Activated T-helper 17 cell treated with anti-CD3 and anti-CD28 coated beads, Interleukin-2, amount 50 U/mL, for 72 hours (primary cell): Measurements from ENCODE around the gene ATP6V0B. TPM values are rescaled to one million over a fixed set of nuclear protein-coding genes. Genes with fewer than 3 reads are reported as not detected.
A peak's percentile ranks its signal among the peaks of the same experiment; 100 is the strongest.

ENCODE experiments used
- ATAC-seq: fragments of 150-1000 bp; cut with Tn5 transposase; replicated peaks from 2 replicates; pipeline ENCODE4 v1.10.0; 2021; ENCODE audit warnings: mild to moderate bottlenecking, moderate library complexity
- H3K27ac Mint-ChIP-seq: one replicate; pipeline ENCODE4 v1.8.0; 2022; ENCODE audit warnings: mixed read lengths
- H3K27me3 Mint-ChIP-seq: one replicate; pipeline ENCODE4 v1.8.0; 2022; ENCODE audit warnings: mixed read lengths
- H3K36me3 Mint-ChIP-seq: one replicate; pipeline ENCODE4 v1.8.0; 2022; ENCODE audit warnings: low read depth, mild to moderate bottlenecking, mixed read lengths
- H3K4me1 Mint-ChIP-seq: one replicate; pipeline ENCODE4 v1.8.0; 2022; ENCODE audit warnings: mixed read lengths
- H3K4me3 Mint-ChIP-seq: one replicate; pipeline ENCODE4 v1.8.0; 2022; ENCODE audit warnings: mild to moderate bottlenecking, mixed read lengths
- H3K9me3 Mint-ChIP-seq: one replicate; pipeline ENCODE4 v1.8.0; 2022; ENCODE audit warnings: mixed read lengths
- total RNA-seq, 2 donors: library from RNA; stranded (reverse); gene quantifications; one replicate each; pipeline ENCODE4 v1.2.3, GENCODE V29; 2022

Gene ATP6V0B
- total RNA-seq, 2 donors from 2014 or later: 80.1 to 183 TPM

DNA sequence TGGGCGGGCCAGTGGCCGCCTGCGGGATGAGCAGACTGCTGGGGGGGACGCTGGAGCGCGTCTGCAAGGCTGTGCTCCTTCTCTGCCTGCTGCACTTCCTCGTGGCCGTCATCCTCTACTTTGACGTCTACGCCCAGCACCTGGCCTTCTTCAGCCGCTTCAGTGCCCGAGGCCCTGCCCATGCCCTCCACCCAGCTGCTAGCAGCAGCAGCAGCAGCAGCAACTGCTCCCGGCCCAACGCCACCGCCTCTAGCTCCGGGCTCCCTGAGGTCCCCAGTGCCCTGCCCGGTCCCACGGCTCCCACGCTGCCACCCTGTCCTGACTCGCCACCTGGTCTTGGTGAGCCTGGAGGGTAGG lies 6.4 kb downstream of the ATP6V0B start:
- peaks cover 52% of the 10 kb centered on the region for H3K36me3 Mint-ChIP-seq
- peak overlapping the region; percentile 83 for H3K4me3 Mint-ChIP-seq

DNA sequence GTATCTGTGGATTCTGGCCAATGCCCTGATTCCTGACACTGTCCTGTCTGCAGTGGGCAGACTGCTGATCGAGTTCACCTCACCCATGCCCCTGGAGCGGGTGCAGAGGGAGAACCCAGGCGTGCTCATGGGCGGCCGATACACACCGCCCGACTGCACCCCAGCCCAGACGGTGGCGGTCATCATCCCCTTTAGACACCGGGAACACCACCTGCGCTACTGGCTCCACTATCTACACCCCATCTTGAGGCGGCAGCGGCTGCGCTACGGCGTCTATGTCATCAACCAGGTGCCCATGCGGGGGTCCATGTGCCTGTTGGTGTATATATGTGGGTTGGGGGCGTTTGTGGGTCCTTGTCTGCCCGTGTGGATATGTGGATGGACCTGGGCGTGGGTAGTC lies 6.9 kb downstream of the ATP6V0B start:
- no peaks in the 10 kb centered on the region for H3K9me3 Mint-ChIP-seq
- no peak overlapping the region for H3K4me3 Mint-ChIP-seq
- H3K36me3 Mint-ChIP-seq: peaks cover 47% of the 10 kb centered on the region
- H3K4me1 Mint-ChIP-seq: peaks cover 34% of the 10 kb centered on the region
- no peak for ATAC-seq
- H3K27ac Mint-ChIP-seq: no peak overlapping the region
- no peaks in the 10 kb centered on the region for H3K27me3 Mint-ChIP-seq

More for the DNA sequence above, 6.4 kb downstream of the ATP6V0B start:
- no peaks in the 10 kb centered on the region for H3K9me3 Mint-ChIP-seq
- peak overlapping the region; percentile 40 for H3K27ac Mint-ChIP-seq
- ATAC-seq: no peak
- H3K27me3 Mint-ChIP-seq: no peaks in the 10 kb centered on the region
- H3K4me1 Mint-ChIP-seq: peaks cover 40% of the 10 kb centered on the region

DNA sequence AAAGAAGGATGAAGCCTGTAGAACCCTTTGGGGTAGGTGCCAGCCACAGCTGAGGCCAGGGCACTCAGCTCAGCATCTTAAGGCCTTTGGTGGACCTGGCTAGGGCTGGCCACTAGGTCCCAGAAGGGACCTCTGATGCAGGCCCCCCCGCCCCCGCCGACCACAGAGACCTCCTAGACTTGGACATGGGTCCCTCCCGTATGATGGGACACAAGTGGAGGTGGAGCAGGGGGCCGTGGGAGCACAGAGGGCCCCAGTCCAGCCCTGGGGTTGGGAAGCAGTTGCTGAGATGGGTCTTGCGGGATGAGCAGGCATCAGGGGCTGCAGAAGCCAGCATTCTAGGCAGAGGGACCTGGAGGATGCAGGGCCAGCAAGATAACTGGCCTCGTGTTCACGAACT lies 7.5 kb downstream of the ATP6V0B start:
- no peak overlapping the region for H3K27ac Mint-ChIP-seq
- no peak for ATAC-seq
- H3K36me3 Mint-ChIP-seq: peaks cover 41% of the 10 kb centered on the region
- H3K9me3 Mint-ChIP-seq: no peaks in the 10 kb centered on the region
- peaks cover 28% of the 10 kb centered on the region for H3K4me1 Mint-ChIP-seq
- H3K27me3 Mint-ChIP-seq: no peaks in the 10 kb centered on the region
- no peak overlapping the region for H3K4me3 Mint-ChIP-seq

DNA sequence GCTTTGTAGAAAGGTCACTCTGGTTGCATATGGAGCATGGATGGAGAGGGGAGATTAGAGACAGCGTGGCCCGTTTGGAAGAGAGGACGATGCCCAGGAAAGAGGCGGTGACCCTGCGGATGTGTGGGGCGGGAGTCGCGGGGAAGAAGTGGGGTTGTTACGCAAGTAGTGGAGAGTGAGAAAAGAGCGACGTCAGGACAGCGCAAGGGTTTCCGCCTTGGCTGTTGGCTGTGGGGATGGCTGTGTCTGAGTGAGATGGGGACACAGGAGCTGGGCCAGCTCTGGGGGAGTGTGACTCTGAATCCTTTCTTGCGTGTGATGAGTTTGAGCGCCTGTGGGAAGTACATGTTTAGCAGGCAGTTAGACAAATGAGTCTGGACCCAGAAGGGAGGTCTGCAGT lies 8.0 kb downstream of the ATP6V0B start:
- ATAC-seq: no peak
- no peaks in the 10 kb centered on the region for H3K27me3 Mint-ChIP-seq
- H3K27ac Mint-ChIP-seq: no peak overlapping the region
- H3K36me3 Mint-ChIP-seq: peaks cover 35% of the 10 kb centered on the region
- peaks cover 23% of the 10 kb centered on the region for H3K4me1 Mint-ChIP-seq
- H3K9me3 Mint-ChIP-seq: no peaks in the 10 kb centered on the region
- no peak overlapping the region for H3K4me3 Mint-ChIP-seq

DNA sequence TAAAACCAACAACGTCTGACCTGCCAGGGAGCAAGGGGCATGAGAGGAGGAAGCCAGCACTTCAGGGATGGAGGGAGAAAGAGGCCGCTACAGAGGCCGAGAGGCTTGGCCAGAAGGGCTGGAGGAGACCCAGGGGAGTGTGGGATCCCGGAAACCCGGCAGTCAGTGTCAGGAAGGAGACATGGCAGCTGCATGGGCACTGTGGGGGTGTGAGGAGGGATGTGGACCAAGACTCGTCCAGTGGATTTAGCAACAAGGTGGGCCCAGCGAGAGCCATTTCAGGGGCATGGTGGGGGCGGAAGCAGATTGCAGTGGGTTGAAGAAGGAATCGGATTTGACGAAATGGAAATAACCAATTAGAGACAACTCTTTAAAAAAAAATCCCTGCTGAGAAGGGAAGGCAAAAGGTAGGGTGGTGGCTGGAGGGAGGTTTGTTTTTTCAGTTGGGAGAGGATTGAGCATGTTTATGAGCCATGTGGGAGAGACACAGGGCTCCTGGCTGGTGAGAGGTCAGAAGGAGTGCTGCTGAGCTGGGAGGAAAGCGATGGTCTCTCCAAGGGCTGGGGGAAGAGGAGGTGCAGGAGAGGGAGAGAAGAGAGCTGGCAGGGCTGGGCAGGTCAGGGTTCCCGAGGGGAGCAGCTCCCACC lies 8.6 kb downstream of the ATP6V0B start:
- H3K36me3 Mint-ChIP-seq: peaks cover 30% of the 10 kb centered on the region
- no peak overlapping the region for H3K4me3 Mint-ChIP-seq
- ATAC-seq: no peak
- no peaks in the 10 kb centered on the region for H3K27me3 Mint-ChIP-seq
- H3K4me1 Mint-ChIP-seq: peaks cover 17% of the 10 kb centered on the region
- peak overlapping the region; percentile 27 for H3K27ac Mint-ChIP-seq
- H3K9me3 Mint-ChIP-seq: no peaks in the 10 kb centered on the region

DNA sequence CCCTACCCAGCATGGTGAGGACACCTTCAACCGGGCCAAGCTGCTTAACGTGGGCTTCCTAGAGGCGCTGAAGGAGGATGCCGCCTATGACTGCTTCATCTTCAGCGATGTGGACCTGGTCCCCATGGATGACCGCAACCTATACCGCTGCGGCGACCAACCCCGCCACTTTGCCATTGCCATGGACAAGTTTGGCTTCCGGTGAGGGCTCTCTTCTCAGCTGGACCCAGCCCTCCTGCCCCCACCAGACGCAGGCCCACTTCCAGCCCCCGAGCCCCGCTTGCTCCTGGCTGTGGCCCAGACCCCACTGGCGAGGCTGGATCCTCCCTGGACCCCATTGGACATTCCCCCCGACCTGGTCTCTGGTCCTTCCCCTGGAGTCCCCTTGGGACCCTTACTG lies 10.1 kb downstream of the ATP6V0B start:
- Mint-ChIP-seq H3K27ac (no peak overlapping the region), H3K4me1 (peaks cover 16% of the 10 kb centered on the region), H3K27me3 (no peaks in the 10 kb centered on the region), H3K9me3 (no peaks in the 10 kb centered on the region), H3K36me3 (peaks cover 23% of the 10 kb centered on the region), H3K4me3 (no peak overlapping the region)
- ATAC-seq: no peak

DNA sequence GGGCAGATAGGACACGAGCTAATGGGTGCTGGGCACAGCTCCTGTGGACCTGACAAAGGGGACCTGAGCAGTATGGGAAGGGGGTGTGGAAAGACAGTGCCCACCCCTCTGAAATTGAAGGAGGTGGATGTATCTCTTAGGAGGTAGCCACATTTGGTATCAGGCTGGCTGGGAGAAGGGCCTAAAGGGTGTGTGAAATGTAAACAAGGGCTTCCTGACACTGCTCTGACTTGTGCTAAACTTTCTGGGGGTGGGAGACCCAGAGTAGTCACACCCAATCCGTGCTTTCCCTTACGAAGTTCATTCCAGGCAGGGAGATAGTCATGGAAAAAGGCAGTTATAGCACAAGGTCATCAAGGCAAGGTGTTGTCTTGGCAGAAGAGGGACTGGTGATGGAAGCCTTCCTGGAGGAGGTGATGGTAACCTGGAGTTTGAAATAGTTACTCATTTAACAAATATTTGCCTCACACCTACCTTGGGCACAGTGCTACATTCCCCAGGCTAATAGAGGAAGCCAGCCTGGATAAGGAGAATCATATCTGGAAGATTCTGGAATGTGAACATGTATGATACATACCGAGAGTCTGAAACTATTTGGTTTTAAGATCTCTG lies 11.3 kb downstream of the ATP6V0B start:
- Mint-ChIP-seq H3K27ac (no peak overlapping the region), H3K4me1 (peaks cover 10% of the 10 kb centered on the region), H3K36me3 (peaks cover 20% of the 10 kb centered on the region), H3K4me3 (no peak overlapping the region), H3K27me3 (no peaks in the 10 kb centered on the region), H3K9me3 (no peaks in the 10 kb centered on the region)
- ATAC-seq: no peak

DNA sequence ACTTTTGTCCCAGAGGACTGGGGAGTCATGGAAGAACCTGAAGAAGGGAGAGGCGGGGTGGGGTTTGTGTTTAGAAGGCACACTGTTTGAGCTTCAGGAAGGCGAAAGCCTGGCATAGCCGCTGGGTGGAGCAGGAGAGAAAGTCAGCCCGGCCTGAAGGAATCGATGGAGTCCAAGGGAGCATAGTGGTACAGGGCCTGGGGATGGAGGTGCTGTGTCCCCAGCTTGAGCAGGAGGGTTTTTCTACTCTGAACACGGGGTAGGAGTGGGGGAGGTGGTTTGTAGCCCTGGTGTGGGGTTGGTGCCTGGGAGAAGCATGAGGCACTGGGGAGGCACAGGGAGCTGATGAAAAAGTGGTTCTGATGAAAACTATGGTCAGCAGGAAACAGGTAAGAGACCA lies 12.0 kb downstream of the ATP6V0B start:
- Mint-ChIP-seq H3K4me1 (peaks cover 10% of the 10 kb centered on the region), H3K27ac (no peak overlapping the region), H3K27me3 (no peaks in the 10 kb centered on the region), H3K9me3 (no peaks in the 10 kb centered on the region), H3K4me3 (no peak overlapping the region), H3K36me3 (peaks cover 20% of the 10 kb centered on the region)
- no peak for ATAC-seq

DNA sequence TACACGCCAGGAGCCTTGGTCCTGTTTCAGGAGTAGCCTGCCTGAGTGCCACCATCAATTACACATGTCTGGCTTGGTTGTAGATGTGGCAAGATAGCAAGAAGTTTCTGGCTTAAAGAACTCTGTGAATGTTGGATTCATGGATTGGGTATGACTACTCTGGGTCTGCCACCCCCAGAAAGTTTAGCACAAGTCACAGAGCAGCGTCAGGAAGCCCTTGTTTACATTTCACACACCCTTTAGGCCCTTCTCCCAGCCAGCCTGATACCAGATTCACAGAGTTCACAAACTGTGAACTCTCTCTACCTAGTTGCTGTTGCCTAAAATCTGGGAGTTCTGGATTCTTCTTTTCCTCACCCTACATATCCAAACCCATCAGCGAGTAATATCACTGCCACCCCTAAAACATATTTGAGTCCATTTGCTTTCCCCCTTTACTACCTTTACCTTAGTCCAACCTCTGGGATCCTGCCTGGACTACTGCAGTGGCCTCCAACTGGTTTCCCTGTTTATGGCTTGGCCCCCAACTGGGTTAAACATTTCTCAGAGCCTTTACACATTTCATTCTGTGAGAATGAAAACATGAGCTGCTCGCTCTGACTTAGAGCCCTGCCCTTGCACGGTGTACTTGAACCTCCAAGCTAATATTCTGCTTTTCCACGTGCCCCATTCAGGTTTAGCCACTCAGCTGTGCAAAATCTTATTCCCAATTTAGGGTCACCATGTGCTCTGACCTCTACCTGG lies 12.6 kb downstream of the ATP6V0B start:
- no peak for ATAC-seq
- no peaks in the 10 kb centered on the region for H3K9me3 Mint-ChIP-seq
- no peak overlapping the region for H3K4me3 Mint-ChIP-seq
- no peak overlapping the region for H3K27ac Mint-ChIP-seq
- peaks cover 20% of the 10 kb centered on the region for H3K36me3 Mint-ChIP-seq
- H3K27me3 Mint-ChIP-seq: no peaks in the 10 kb centered on the region
- peaks cover 10% of the 10 kb centered on the region for H3K4me1 Mint-ChIP-seq

DNA sequence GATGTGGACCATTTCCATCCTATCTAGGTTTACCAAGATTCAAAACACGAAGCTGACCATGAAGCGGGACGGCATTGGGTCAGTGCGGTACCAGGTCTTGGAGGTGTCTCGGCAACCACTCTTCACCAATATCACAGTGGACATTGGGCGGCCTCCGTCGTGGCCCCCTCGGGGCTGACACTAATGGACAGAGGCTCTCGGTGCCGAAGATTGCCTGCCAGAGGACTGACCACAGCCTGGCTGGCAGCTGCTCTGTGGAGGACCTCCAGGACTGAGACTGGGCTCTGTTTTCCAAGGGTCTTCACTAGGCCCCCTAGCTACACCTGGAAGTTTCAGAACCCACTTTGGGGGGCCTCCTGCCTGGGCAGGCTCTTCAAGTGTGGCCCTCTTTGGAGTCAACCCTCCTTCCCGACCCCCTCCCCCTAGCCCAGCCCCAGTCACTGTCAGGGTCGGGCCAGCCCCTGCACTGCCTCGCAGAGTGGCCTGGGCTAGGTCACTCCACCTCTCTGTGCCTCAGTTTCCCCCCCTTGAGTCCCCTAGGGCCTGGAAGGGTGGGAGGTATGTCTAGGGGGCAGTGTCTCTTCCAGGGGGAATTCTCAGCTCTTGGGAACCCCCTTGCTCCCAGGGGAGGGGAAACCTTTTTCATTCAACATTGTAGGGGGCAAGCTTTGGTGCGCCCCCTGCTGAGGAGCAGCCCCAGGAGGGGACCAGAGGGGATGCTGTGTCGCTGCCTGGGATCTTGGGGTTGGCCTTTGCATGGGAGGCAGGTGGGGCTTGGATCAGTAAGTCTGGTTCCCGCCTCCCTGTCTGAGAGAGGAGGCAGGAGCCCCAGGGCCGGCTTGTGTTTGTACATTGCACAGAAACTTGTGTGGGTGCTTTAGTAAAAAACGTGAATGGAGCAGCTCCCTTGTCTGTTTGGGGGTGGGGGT lies 15.8 kb downstream of the ATP6V0B start:
- Mint-ChIP-seq H3K27ac (no peak overlapping the region), H3K36me3 (peaks cover 3% of the 10 kb centered on the region), H3K27me3 (no peaks in the 10 kb centered on the region), H3K4me3 (peak overlapping the region; percentile 85), H3K4me1 (no peaks in the 10 kb centered on the region), H3K9me3 (no peaks in the 10 kb centered on the region)
- no peak for ATAC-seq

DNA sequence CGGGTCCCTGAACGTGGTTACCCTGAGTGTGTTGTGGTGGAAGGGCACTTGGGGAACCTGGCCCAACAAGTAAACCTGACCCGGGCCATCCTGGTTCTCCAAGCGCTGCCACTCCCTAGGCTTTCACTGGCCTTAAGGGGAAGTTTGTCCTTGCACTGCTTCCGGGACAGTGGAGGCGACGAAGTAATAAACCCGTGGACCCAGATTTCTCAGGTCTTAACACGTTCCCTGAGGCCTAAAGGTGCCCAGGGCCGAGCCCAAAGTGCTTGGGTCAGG lies 16.4 kb downstream of the ATP6V0B start:
- H3K36me3 Mint-ChIP-seq: no peaks in the 10 kb centered on the region
- H3K4me1 Mint-ChIP-seq: no peaks in the 10 kb centered on the region
- peak overlapping the region; percentile 48 for H3K27ac Mint-ChIP-seq
- H3K27me3 Mint-ChIP-seq: no peaks in the 10 kb centered on the region
- peak overlapping the region; percentile 85 for H3K4me3 Mint-ChIP-seq
- H3K9me3 Mint-ChIP-seq: no peaks in the 10 kb centered on the region
- ATAC-seq: no peak

DNA sequence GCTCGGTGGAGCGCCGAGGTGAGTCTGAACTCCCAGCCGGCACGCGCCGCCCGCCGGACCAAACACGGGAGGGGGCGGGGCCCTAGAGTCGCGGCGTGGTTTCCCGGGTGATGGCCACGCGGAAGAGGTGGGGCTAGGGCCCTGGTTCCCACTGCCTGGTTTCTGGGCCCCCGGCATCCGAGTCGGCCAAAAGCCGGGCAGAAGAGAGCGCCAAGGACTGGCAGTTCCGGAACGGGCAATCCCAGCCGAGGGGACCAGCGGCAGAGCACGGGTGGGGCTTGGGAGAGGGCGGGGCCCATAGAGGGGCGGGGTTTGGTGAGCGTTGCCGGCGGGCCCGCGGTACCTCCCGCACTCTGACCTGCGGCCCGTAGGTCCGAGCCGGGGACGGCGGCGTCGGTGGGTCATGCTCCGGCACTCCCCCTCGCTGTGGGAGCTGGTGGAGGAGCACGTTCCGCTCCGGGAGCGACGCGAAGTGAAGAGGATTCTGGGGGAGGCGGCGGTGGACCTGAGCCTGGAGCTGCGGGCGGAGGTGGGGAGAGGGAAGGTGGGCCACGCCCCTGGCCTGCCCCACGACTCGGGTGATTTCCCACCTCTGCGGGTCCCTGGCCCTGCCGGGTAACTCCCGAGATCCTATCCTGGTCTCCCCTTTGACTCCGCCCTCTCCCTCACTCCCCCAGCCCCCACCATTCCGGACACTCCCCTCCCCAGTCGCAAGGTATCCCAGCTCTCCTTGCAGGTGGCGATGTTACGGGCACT lies 16.9 kb downstream of the ATP6V0B start, which contains the start of gene CCDC24:
CCDC24 (plus strand) TSS at position 124 of the 756 bp plus-strand sequence; CDS start at position 404, 280 bp downstream.
- peak within 1 kb of the TSS; percentile 48 for H3K27ac Mint-ChIP-seq
- H3K36me3 Mint-ChIP-seq: no peaks in the 10 kb centered on the region
- H3K4me1 Mint-ChIP-seq: no peaks in the 10 kb centered on the region
- no peaks in the 10 kb centered on the region for H3K27me3 Mint-ChIP-seq
- H3K4me3 Mint-ChIP-seq: peak within 1 kb of the TSS; percentile 85
- peak; percentile 90 for ATAC-seq
- no peaks in the 10 kb centered on the region for H3K9me3 Mint-ChIP-seq

DNA sequence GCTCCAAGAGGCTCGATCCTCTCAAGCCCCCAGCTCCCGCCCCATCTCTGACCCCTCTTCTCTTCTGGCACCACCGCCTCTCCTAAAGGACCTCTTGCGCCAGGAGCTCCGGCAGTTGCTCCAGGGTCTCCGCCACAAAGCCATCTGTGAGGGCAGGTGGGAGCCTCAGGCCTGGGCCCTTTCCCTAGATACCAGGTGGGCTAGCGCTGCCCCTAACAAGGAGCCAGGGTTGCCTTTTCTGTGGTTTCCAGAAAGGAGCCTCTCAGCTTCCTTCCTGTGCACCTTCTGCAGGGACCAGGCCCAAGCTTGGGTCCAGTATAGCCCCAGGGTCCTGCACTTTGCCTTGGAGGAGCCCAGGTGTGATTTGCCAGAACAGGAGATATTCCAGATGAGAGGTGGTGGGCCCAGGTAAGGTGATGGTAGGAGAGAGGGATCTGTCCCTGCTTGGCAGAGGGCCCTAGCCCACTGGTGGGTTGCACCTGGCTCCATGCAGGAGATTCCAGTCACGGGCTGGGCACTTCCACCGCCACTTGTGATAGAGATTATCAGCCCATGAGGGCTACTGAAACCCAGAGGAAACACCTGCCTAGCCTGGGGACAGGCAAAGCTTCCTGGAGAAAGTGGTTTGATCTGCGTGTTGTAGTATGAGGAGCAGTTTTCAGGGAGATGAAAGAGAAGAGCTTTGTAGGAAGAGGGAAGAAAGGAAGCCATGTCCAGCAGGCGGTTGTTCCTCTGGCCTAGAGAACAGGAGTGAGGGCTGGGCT lies 17.7 kb downstream of the ATP6V0B start:
- peak overlapping the region; percentile 85 for H3K4me3 Mint-ChIP-seq
- H3K9me3 Mint-ChIP-seq: no peaks in the 10 kb centered on the region
- H3K27ac Mint-ChIP-seq: peak overlapping the region; percentile 48

More for the DNA sequence above, 17.7 kb downstream of the ATP6V0B start:
- no peak for ATAC-seq
- H3K36me3 Mint-ChIP-seq: no peaks in the 10 kb centered on the region
- no peaks in the 10 kb centered on the region for H3K4me1 Mint-ChIP-seq
- no peaks in the 10 kb centered on the region for H3K27me3 Mint-ChIP-seq
